GM19035 (cell line): ENCODE results near the gene HHIP.
A peak's percentile ranks its signal among the peaks of the same experiment; 100 is the strongest.
"Not testable (repeated sequence)": the region's sequence is repeated elsewhere in the genome, so short reads cannot be mapped to it uniquely, and the experiment has no call there.

Experiments used
- ATAC-seq: cut with Tn5 transposase; IDR thresholded peaks from one replicate; pipeline ENCODE4 v1.9.1; 2021; ENCODE audit not compliant: unreplicated experiment

Gene HHIP

DNA sequence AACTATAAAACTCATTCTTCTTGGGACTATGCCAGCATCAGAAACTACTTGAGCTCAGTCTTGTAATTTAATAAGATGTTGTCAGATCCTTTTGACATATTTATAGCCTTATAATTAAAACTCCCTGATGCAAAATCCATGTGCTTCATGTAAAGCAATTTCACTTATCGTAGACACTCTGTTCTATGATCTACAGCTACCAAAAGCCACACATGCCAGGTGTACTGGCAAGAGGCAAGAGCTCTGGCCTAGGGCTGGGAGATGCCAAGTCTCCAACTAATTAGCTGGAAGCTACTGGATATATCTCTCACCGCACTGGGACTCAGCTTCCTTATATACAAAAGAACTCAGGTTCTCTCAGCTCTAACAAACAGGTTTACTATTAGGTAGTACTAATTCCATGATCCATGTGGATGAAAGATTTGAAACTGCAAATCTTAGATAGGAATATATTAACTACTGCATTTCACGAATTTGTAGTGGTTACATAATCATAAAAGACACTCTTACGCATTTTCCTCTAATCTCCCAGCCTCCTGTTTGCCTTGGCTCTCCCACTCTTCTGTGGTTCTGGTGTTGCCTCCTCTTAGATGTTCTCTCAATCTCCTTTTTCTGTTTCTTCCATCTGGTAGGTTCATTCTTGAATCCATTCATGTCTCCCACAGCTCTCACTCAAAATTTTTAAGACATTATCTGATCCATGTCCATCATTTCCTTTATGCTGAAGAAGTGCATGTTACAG lies 103.0 kb downstream of the HHIP start:
- no peak for ATAC-seq

DNA sequence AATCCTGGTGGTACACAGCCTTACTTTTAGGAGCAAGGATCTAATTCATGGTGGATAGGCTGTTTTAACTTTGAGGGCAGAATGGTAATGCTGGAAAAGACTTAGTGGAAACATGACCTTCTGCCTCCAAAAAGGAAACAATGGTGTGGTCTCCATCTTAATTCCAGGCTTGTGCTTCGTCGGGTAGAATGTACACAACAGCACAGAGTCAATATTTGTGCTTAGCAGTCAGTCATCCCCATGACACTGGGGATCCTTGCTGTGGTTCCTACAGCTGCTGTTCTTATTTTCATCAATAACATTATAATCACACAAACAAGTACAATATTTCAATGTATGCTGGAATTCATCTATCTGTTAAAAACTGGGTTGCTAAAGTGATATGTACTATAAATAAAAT lies 104.4 kb downstream of the HHIP start:
- ATAC-seq: no peak

DNA sequence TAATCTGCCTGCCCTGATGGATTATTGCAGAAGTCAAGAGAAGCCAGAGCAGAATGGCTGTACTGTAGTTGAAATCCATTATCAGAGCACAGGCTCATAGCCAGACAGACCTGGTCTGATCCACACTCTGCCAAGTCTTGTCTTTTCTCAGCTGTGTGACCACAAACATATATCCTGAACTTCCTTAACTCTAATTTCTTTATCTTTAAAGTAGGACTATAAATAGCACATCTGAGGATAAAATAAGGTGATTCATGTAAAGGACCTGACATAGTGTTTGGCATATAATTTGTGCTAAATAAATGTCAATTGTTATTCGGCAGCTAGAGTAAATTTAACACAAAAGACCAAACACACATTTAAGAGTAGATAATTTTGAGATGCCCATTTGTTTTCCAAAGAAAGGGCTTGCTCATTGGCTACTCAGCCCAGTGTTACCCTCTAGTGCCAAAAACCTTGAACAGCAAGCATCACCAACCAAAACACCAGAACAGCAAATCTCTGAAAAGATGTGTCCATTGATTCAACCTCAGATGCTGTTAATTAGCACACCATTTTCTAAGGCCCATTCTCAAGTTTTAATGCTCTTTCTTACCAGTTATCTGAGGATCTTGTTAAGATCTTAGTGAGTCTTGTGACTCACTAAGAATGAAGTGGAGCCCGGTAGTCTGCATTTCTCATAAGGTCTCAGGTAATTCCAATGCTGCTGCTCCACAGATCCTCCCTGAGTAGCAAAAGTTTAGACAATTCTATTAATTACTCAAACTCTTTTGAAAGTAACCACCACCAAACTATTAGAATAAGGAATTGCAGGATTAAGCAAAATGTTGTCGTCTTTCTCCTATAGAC lies 108.8 kb downstream of the HHIP start:
- no peak for ATAC-seq

DNA sequence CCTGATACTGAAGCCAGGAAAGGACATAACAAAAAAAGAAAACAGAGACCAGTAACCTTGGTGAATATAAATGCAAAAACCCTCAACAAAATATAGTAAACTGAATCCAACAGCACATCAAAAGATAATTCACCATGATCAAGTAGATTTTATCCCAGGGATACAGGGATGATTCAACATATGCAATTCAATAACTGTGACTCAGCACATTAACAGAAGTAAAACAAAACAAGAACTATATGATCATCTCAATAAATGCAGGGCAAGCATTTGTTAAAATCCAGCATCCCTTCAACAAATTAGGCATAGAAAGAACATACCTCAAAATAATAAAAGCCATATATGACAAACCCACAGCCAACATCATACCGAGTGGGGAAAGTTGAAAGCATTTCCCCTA lies 112.0 kb downstream of the HHIP start:
- ATAC-seq: no peak

DNA sequence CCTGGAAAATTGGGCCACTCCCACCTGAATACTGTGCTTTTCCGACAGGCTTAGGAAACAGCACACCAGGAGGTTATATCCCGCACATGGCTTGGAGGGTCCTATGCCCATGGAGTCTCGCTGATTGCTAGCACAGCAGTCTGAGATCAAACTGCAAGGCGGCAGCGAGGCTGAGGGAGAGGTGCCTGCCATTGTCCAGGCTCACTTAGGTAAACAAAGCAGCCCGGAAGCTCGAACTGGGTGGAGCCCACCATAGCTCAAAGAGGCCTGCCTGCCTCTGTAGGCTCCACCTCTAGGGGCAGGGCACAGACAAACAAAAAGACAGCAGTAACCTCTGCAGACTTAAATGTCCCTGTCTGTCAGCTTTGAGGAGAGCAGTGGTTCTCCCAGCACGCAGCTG lies 122.9 kb downstream of the HHIP start:
- ATAC-seq: not testable (repeated sequence)

DNA sequence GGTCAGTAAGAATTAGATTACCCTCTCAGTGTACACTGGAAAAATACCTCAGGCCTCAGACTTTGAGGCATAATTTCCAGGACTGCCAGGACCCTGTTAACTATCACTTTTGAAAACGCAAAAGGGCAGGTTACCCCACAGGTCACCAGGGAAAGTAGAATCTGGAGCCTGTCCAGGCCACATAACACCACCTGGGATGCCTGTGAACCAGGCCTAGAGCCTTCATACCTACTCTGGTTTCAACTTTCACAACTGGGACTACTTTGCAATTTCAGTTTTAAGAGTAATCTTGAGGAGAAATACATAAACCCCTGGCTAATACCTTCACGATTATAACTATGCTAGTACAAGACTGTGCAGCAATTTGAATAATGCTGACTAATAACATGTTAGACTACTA lies 132.4 kb downstream of the HHIP start:
- ATAC-seq: no peak

DNA sequence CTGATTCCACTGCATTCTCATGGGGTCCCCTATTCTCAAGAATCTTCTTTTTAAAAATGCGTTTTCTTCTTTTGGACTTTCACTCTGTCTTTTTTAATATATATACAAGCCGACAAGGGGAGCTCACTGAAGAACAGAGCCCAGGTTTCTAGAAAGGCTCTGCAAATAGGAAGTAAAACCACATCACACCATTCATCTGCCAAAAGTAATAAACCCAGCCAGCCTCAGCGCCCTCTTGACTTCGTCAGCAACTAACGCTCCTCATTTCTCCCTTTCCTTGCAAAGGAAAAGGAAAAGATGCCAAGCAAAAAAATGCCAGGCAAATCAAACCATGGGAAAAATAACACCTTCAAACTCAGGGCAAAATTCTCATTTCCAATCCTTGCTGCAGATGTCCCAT lies 136.4 kb downstream of the HHIP start:
- no peak for ATAC-seq

DNA sequence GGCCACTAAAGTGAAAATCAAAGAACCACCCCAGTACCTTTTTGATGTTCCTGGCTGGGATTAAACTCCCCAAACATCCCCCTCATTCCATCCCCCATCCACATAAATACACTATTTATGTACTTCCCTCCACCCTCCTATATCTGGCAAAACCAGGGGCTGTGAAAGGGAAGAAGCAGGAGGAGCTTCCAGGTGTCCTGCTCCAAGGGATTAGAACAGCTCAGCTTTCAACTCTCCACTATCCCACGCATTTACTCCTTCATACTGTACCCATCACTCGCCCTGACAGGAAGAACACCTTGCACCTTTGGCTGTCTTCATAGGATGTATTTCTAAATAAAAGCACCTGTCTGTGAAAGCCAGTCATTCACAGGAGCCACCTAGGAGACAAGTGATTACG lies 140.0 kb downstream of the HHIP start:
- no peak for ATAC-seq

DNA sequence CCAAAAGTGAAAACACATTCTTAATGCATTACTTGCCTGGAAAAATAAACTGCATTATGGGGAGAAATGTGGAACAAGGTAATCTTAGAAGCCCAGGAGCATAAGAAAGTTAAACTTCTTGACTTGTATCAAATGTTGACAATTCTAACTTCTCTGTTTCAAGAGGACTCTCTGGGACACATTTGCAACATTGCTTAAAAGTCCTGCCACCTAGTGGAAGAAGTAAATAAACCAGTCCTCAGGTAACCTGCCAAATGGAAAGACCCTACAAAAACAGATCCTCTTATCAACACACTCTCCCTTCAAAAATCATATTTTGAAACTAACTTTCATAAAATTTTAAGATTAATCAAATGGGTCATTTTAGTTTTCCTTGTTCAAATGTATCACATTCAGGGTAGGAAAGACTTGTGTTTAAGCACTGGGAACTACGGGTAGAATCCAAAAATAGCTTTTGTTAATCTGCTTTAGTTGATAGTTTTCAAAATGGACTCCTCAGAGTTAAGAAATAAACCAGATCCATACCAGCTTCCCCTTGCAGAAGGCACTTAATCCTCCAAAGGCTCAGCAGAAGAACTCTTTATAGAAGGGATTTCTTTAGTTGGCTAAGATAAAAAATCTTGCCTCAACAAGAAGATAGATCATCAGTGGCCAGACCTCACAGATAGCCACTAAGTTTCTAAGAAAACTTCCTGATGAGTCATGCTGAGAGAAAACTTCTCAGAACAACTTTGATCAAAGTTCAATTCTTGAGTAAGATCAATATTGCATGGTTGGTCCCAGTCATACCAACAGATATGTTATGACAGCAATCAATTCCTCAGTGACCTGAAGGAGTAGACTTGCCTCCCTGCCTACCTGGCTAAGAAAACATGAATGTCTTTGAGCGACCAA lies 141.7 kb downstream of the HHIP start:
- ATAC-seq: peak; percentile 76

DNA sequence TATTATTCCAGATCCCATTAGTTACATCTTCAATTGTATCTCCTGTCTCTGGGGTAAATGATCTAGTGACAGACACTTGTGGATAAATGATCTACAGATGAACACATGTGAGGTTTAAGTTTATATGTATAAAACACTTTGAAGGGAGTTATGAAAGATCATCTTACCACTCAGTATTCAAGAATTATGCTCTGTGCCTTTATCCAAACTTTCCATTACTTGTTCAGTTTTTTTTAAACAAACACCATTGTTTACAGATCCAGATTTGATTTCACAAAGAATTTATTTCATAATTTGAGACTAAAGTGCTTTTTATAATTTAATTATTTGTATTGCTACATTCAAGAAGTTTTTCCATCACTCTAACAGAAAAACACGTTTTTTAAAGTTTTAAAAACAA lies 142.5 kb downstream of the HHIP start:
- ATAC-seq: no peak

DNA sequence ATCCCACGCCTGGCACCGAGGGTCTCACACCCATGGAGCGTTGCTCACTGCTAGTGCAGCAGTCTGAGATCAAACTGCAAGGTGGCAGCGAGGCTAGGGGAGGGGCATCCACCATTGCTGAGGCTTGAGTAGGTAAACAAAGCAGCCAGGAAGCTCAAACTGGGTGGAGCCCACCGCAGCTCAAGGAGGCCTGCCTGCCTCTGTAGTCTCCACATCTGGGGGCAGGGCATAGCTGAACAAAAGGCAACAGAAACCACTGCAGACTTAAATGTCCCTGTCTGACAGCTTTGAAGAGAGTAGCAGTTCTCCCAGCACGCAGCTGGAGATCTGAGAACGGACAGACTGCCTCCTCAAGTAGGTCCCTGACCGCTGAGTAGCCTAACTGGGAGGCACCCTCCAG lies 146.0 kb downstream of the HHIP start:
- not testable (repeated sequence) for ATAC-seq
